ENCODE results near the gene P2RY6. TPM values are rescaled to one million over a fixed set of nuclear protein-coding genes. Genes with fewer than 3 reads are reported as not detected.

P2RY6 gene
- total RNA-seq, 2 donors from 2014 or later, result 0.31 to 0.37 TPM

DNA sequence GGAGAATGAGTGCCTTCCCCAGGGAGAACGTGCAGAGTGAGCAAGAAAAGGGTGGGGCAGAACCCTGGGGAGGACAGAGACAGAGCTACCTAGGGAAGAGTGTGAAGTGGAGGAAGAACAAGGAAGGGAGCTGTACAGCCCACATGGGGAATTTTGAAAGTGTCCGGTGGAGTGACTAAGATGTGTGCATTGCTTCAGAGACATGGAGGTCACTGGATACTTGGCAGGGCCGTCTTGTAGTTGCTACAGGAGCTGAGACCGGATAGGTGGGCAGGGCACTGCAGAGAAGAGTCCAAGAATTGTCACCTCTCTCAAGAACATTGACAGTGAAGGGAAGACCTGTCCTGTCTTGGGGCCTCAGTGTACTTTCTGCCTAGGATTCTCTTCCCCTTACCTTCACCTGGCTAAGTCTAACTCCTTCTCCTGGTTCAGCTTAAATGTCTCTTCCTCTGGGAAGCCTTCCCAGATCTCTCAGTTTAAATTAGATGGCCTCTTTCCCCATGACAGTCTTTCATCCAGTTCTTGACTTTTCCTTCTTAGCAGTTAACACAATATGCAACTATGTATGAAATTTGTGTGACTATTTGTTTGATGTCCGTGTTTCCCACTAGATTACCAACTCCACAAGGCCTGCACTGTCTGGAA is 9.2 kb upstream of the P2RY6 start:
- no peak overlapping the region for H3K27ac ChIP-seq (ENCODE audit: low read depth, low read length)
- no peaks in the 10 kb centered on the region for H3K9me3 ChIP-seq (ENCODE audit: control insufficient read depth, low read length)
- TF ChIP-seq, protein P1, sequence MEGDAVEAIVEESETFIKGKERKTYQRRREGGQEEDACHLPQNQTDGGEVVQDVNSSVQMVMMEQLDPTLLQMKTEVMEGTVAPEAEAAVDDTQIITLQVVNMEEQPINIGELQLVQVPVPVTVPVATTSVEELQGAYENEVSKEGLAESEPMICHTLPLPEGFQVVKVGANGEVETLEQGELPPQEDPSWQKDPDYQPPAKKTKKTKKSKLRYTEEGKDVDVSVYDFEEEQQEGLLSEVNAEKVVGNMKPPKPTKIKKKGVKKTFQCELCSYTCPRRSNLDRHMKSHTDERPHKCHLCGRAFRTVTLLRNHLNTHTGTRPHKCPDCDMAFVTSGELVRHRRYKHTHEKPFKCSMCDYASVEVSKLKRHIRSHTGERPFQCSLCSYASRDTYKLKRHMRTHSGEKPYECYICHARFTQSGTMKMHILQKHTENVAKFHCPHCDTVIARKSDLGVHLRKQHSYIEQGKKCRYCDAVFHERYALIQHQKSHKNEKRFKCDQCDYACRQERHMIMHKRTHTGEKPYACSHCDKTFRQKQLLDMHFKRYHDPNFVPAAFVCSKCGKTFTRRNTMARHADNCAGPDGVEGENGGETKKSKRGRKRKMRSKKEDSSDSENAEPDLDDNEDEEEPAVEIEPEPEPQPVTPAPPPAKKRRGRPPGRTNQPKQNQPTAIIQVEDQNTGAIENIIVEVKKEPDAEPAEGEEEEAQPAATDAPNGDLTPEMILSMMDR (conservative IDR thresholded peaks at IDR 0.05), result no peak
- 79 to 80% methylated on average over 2 to 5 of the region's 5 CpGs for WGBS, 2 experiments (ENCODE audit: insufficient coverage in 1 of 2, insufficient read length in 1 of 2)
- Mint-ChIP-seq H3K4me3 (no peak overlapping the region), H3K27me3 (ENCODE audit: insufficient read depth) (peaks cover 48% of the 10 kb centered on the region), H3K27ac (no peak overlapping the region), H3K9me3 (no peaks in the 10 kb centered on the region), H3K4me1 (no peaks in the 10 kb centered on the region), H3K36me3 (ENCODE audit: low read depth) (no peaks in the 10 kb centered on the region)
- H3K9ac ChIP-seq (ENCODE audit: extremely low read depth, low read length, poor library complexity, severe bottlenecking), result no peak overlapping the region
- peaks cover 32% of the 10 kb centered on the region for H3K27me3 ChIP-seq (ENCODE audit: control insufficient read depth, insufficient read depth, low read length, poor library complexity, severe bottlenecking)
- peak; percentile 31 for DNase-seq
- H3K4me3 ChIP-seq (ENCODE audit: low read length), result no peak overlapping the region
- H3K36me3 ChIP-seq (ENCODE audit: control insufficient read depth, insufficient read depth, low read length), result no peaks in the 10 kb centered on the region
- no peaks in the 10 kb centered on the region for H3K4me1 ChIP-seq (ENCODE audit: control insufficient read depth, insufficient read depth, low read length)

DNA sequence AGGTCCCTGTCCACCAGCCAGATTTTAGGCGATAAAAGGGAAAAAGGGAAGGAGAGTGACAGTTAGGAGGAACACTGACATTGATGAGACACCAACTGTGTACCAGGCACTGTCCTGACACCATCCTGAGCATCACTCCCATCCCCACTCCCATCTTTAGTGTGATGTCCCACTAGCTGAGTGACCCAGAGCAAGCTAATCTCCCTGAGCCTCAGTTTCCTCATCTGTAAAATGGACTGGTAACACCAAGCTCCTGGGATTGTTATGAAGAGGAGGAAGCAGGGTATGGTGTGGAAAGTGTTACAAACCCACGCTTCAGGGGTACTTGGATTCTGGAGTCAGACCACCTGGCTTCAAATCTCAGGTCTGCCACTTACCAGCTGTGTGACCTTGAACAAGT is 8.5 kb upstream of the P2RY6 start:
- TF ChIP-seq, protein P1 (conservative IDR thresholded peaks at IDR 0.05), result no peak
- Mint-ChIP-seq H3K27me3 (ENCODE audit: insufficient read depth) (peaks cover 48% of the 10 kb centered on the region), H3K27ac (no peak overlapping the region), H3K4me3 (no peak overlapping the region), H3K4me1 (no peaks in the 10 kb centered on the region), H3K36me3 (ENCODE audit: low read depth) (no peaks in the 10 kb centered on the region), H3K9me3 (no peaks in the 10 kb centered on the region)
- Histone ChIP-seq H3K9me3 (ENCODE audit: control insufficient read depth, low read length) (no peaks in the 10 kb centered on the region), H3K9ac (ENCODE audit: extremely low read depth, low read length, poor library complexity, severe bottlenecking) (no peak overlapping the region), H3K4me3 (ENCODE audit: low read length) (no peak overlapping the region), H3K27me3 (ENCODE audit: control insufficient read depth, insufficient read depth, low read length, poor library complexity, severe bottlenecking) (peaks cover 32% of the 10 kb centered on the region), H3K27ac (ENCODE audit: low read depth, low read length) (no peak overlapping the region), H3K4me1 (ENCODE audit: control insufficient read depth, insufficient read depth, low read length) (no peaks in the 10 kb centered on the region), H3K36me3 (ENCODE audit: control insufficient read depth, insufficient read depth, low read length) (no peaks in the 10 kb centered on the region)
- WGBS, 2 experiments (ENCODE audit: insufficient coverage in 1 of 2, insufficient read length in 1 of 2), result 75 to 88% methylated on average over 2 of the region's 2 CpGs
- no peak for DNase-seq

DNA sequence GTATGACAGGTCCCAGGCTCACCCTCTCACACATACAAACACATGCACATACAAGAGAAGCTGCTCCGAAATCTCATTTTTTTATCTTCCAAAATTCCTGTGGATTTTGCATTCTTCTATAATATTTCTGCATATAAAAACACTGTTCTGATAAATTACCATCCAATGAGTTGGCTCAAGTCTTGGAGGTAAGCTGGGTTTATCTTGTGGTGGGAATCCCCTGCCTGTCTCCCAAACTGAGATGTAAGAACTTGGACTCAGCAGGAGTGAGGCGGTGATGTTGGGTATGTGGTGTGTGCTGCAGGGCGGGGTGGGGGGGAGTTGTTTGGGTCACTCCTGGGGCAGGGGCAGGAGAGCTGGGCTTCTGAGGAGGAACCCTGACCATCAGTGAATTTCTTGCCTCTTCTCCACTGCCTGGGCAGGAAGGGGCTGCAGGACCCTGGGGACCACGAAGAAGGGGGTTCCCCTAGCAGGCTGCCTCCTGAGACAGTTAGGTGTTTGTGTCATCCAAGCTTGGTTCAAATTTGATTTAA is 6.8 kb upstream of the P2RY6 start:
- Histone ChIP-seq H3K36me3 (ENCODE audit: control insufficient read depth, insufficient read depth, low read length) (no peaks in the 10 kb centered on the region), H3K27me3 (ENCODE audit: control insufficient read depth, insufficient read depth, low read length, poor library complexity, severe bottlenecking) (peaks cover 32% of the 10 kb centered on the region), H3K4me3 (ENCODE audit: low read length) (no peak overlapping the region), H3K9ac (ENCODE audit: extremely low read depth, low read length, poor library complexity, severe bottlenecking) (no peak overlapping the region), H3K9me3 (ENCODE audit: control insufficient read depth, low read length) (no peaks in the 10 kb centered on the region), H3K27ac (ENCODE audit: low read depth, low read length) (no peak overlapping the region), H3K4me1 (ENCODE audit: control insufficient read depth, insufficient read depth, low read length) (no peaks in the 10 kb centered on the region)
- 88 to 90% methylated on average over 2 to 4 of the region's 4 CpGs for WGBS, 2 experiments (ENCODE audit: insufficient coverage in 1 of 2, insufficient read length in 1 of 2)
- H3K4me3 Mint-ChIP-seq, result no peak overlapping the region
- TF ChIP-seq, protein P1 (conservative IDR thresholded peaks at IDR 0.05), result no peak
- no peak overlapping the region for H3K27ac Mint-ChIP-seq
- no peaks in the 10 kb centered on the region for H3K36me3 Mint-ChIP-seq (ENCODE audit: low read depth)
- no peak for DNase-seq
- H3K9me3 Mint-ChIP-seq, result no peaks in the 10 kb centered on the region
- H3K27me3 Mint-ChIP-seq (ENCODE audit: insufficient read depth), result peaks cover 48% of the 10 kb centered on the region
- H3K4me1 Mint-ChIP-seq, result peaks cover 2% of the 10 kb centered on the region
